ENCODE data around the gene SSTR5. TPM values are rescaled to one million over a fixed set of nuclear protein-coding genes. Genes with fewer than 3 reads are reported as not detected.

SSTR5 gene
- total and polyA plus RNA-seq, 2 donors (not counting 1 experiment from before 2014, with no cell fraction given) = not detected

DNA sequence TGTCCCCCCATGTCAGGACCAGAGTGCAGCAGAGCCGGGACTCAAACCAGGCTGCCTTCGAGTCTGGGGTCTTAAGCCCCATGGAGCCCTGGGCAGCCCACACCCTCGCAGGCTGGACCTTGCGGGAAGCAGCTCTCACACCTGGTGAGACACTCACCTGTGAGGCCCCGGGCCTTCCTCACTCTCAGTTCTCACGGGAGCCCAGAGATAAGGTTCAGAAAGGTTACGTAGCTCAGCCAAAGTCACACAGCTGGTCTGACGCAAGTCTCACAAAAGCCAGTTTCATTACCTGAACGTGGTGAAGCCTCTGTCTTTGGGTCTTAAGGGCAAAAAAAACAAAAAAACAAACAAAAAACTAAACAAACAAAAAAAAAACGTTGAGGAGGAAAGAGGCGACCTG, 32.8 kb upstream of the SSTR5 start:
- intact Hi-C loops (cut with micrococcal nuclease) = no loop called here
- Mint-ChIP-seq H3K4me1 (no peaks in the 10 kb centered on the region), H3K4me3 (no peak overlapping the region), H3K27ac (no peak overlapping the region), H3K9me3 (ENCODE audit: insufficient read depth) (no peaks in the 10 kb centered on the region), H3K27me3 (peaks cover 8% of the 10 kb centered on the region)
- Histone ChIP-seq H3K27me3 (replicated peaks in 1 of 4; ENCODE audit: control extremely low read depth in 1 of 4, control insufficient read depth in 3 of 4, insufficient read depth in 4 of 4, low read length in 3 of 4) (peaks cover 0 to 4% (median 0%) of the 10 kb centered on the region in 4 experiments), H3K4me2 (replicated peaks; ENCODE audit: low read depth, low read length, poor library complexity, severe bottlenecking) (no peak overlapping the region), H3K79me2 (ENCODE audit: control insufficient read depth, insufficient read depth, low read length) (no peaks in the 10 kb centered on the region), H3K36me3 (replicated peaks in 1 of 2; ENCODE audit: control extremely low read depth in 1 of 2, control insufficient read depth in 1 of 2, extremely low read depth in 1 of 2, insufficient read depth in 2 of 2, low read length in 1 of 2) (no peaks in the 10 kb centered on the region), H3K4me1 (ENCODE audit: control insufficient read depth in 2 of 2, insufficient read depth in 2 of 2, low read length in 2 of 2) (no peaks in the 10 kb centered on the region), H3K27ac (ENCODE audit: low read length in 2 of 2) (no peak overlapping the region), H3K4me3 (ENCODE audit: control extremely low read depth in 1 of 5, extremely low read depth in 1 of 5, insufficient read depth in 1 of 5, low read depth in 2 of 5, low read length in 4 of 5) (no peak overlapping the region), H3K9ac (ENCODE audit: low read length) (no peak overlapping the region), H2AFZ (ENCODE audit: insufficient read depth, low read depth, low read length, poor library complexity, severe bottlenecking) (no peak overlapping the region), H3K9me3 (ENCODE audit: control extremely low read depth in 1 of 3, control insufficient read depth in 2 of 3, insufficient read depth in 1 of 3, low read length in 2 of 3) (peaks cover 0 to 29% (median 0%) of the 10 kb centered on the region in 3 donors), H4K20me1 (ENCODE audit: control insufficient read depth, insufficient read depth, low read length, poor library complexity, severe bottlenecking) (no peaks in the 10 kb centered on the region)
- 90% methylated on average over 11 of the region's 11 CpGs for WGBS (ENCODE audit: insufficient coverage)
- ChIA-PET POLR2A (interaction anchor here (0.7 kb wide), 1 partner anchor 54 kb away, joined by 5 read pairs; no protein-coding TSS in a partner anchor), CTCF (no interaction called here)
- ATAC-seq (ENCODE audit: low read depth) = no peak
- no peak for TF ChIP-seq EZH2 (IDR thresholded peaks at IDR 0.05; ENCODE audit: borderline replicate concordance, insufficient read depth, low read depth, low read length, poor library complexity, severe bottlenecking)
- TF ChIP-seq CTCF (IDR thresholded peaks at IDR 0.05) = no peak
- DNase-seq = no peak

GRCh38 chr16:1040346-1040745, 32.2 kb upstream of the SSTR5 start:
- WGBS (ENCODE audit: insufficient coverage) = 92% methylated on average over 24 of the region's 29 CpGs
- peaks cover 8% of the 10 kb centered on the region for H3K27me3 Mint-ChIP-seq

More at GRCh38 chr16:1040346-1040745, 32.2 kb upstream of the SSTR5 start:
- Histone ChIP-seq H3K4me1 (ENCODE audit: control insufficient read depth in 2 of 2, insufficient read depth in 2 of 2, low read length in 2 of 2) (no peaks in the 10 kb centered on the region), H2AFZ (ENCODE audit: insufficient read depth, low read depth, low read length, poor library complexity, severe bottlenecking) (no peak overlapping the region), H3K79me2 (ENCODE audit: control insufficient read depth, insufficient read depth, low read length) (no peaks in the 10 kb centered on the region), H3K36me3 (replicated peaks in 1 of 2; ENCODE audit: control extremely low read depth in 1 of 2, control insufficient read depth in 1 of 2, extremely low read depth in 1 of 2, insufficient read depth in 2 of 2, low read length in 1 of 2) (no peaks in the 10 kb centered on the region), H3K27me3 (replicated peaks in 1 of 4; ENCODE audit: control extremely low read depth in 1 of 4, control insufficient read depth in 3 of 4, insufficient read depth in 4 of 4, low read length in 3 of 4) (peaks cover 0 to 4% (median 0%) of the 10 kb centered on the region in 4 experiments), H3K27ac (ENCODE audit: low read length in 2 of 2) (no peak overlapping the region), H3K4me3 (ENCODE audit: control extremely low read depth in 1 of 5, extremely low read depth in 1 of 5, insufficient read depth in 1 of 5, low read depth in 2 of 5, low read length in 4 of 5) (no peak overlapping the region), H3K4me2 (replicated peaks; ENCODE audit: low read depth, low read length, poor library complexity, severe bottlenecking) (no peak overlapping the region), H3K9me3 (ENCODE audit: control extremely low read depth in 1 of 3, control insufficient read depth in 2 of 3, insufficient read depth in 1 of 3, low read length in 2 of 3) (peaks cover 0 to 25% (median 0%) of the 10 kb centered on the region in 3 donors), H3K9ac (ENCODE audit: low read length) (no peak overlapping the region), H4K20me1 (ENCODE audit: control insufficient read depth, insufficient read depth, low read length, poor library complexity, severe bottlenecking) (no peaks in the 10 kb centered on the region)
- TF ChIP-seq CTCF (IDR thresholded peaks at IDR 0.05) (no peak), EZH2 (IDR thresholded peaks at IDR 0.05; ENCODE audit: borderline replicate concordance, insufficient read depth, low read depth, low read length, poor library complexity, severe bottlenecking) (no peak)
- H3K9me3 Mint-ChIP-seq (ENCODE audit: insufficient read depth) = no peaks in the 10 kb centered on the region
- no peak overlapping the region for H3K4me3 Mint-ChIP-seq
- intact Hi-C loops (cut with micrococcal nuclease) = no loop called here
- POLR2A ChIA-PET = no interaction called here
- CTCF ChIA-PET = no interaction called here
- no peak for DNase-seq
- no peaks in the 10 kb centered on the region for H3K4me1 Mint-ChIP-seq
- ATAC-seq (ENCODE audit: low read depth) = no peak
- no peak overlapping the region for H3K27ac Mint-ChIP-seq

Measured in B cell (primary cell).